HAP-1 (cell line): Measurements from ENCODE around the gene SLFN11.
"Not testable (repeated sequence)": the region's sequence is repeated elsewhere in the genome, so short reads cannot be mapped to it uniquely, and the experiment has no call there.

Source experiments
- DNase-seq, 2 experiments: peaks; one replicate each; pipeline ENCODE4 v3.0.0-alpha.2; 2016 to 2020; ENCODE audit warnings: low spot score in 2 of 2
- H3K27me3 ChIP-seq: fragments of 250-450 bp; sonication (Bioruptor Pico); 2 replicates; pipeline ENCODE4 v1.5.1; 2020; ENCODE audit warnings: low read depth, mild to moderate bottlenecking, moderate library complexity
- H3K36me3 ChIP-seq: fragments of 250-450 bp; sonication (Bioruptor Pico); replicated peaks from 2 replicates; pipeline ENCODE4 v1.5.1; 2020; ENCODE audit warnings: mild to moderate bottlenecking
- H3K4me1 ChIP-seq: fragments of 250-450 bp; sonication (Bioruptor Pico); 2 replicates; pipeline ENCODE4 v1.5.1; 2020; ENCODE audit warnings: mild to moderate bottlenecking
- H3K4me3 ChIP-seq: fragments of 250-450 bp; sonication (Bioruptor Pico); 2 replicates; pipeline ENCODE4 v1.5.1; 2020; ENCODE audit warnings: mild to moderate bottlenecking, moderate library complexity
- H3K9me3 ChIP-seq: fragments of 250-450 bp; sonication (Bioruptor Pico); 2 replicates; pipeline ENCODE4 v1.5.1; 2020; ENCODE audit warnings: mild to moderate bottlenecking, moderate library complexity
- in situ Hi-C: fragments of 300-500 bp; cut with MboI; formaldehyde crosslinking; loops from 3 replicates; pipeline ENCODE4 v1.14.3; 2020; ENCODE audit warnings: low sequenced_read_pairs, inconsistent platforms, mixed read lengths

The SLFN11 gene

GRCh38 chr17:35342276-35342675, 31.1 kb downstream of the SLFN11 start:
- Histone ChIP-seq H3K27me3 (no peaks in the 10 kb centered on the region), H3K4me3 (no peak overlapping the region), H3K9me3 (no peaks in the 10 kb centered on the region; the same call in 1 of the 2 replicates), H3K36me3 (no peaks in the 10 kb centered on the region), H3K4me1 (no peaks in the 10 kb centered on the region)
- in situ Hi-C loops: no loop called here
- no peak for DNase-seq

DNA sequence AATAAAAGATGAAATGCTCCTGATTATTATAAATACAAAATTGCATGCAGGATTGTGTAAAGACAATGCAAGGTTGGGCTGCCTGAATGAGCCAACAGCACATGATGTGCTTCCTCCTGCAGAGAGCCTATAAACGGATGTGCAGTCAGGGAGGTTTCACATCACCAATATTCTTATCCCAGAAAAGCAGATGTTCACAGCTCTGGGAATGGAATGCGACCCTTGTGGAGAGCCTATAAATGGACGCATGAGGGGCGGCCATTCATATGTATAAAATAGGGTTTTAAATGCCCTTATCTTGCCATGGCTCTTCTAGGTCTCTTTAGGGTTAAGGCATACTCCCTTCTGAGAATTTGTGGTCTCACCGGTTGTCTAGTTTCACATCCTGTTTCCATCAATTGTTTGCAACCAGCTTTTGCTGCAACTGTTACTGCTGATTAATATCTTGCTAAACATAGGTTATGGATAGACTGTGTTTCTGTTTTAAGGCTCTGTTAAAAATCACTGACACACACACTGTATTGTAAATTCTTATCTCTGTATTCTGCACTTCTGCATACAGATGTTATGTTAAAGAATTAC, 31.9 kb downstream of the SLFN11 start:
- H3K4me1 ChIP-seq: no peaks in the 10 kb centered on the region
- H3K27me3 ChIP-seq: no peaks in the 10 kb centered on the region
- no peak overlapping the region for H3K4me3 ChIP-seq
- no peak for DNase-seq
- no peaks in the 10 kb centered on the region; the same call in 1 of the 2 replicates for H3K9me3 ChIP-seq
- in situ Hi-C loops: no loop called here
- no peaks in the 10 kb centered on the region for H3K36me3 ChIP-seq

DNA sequence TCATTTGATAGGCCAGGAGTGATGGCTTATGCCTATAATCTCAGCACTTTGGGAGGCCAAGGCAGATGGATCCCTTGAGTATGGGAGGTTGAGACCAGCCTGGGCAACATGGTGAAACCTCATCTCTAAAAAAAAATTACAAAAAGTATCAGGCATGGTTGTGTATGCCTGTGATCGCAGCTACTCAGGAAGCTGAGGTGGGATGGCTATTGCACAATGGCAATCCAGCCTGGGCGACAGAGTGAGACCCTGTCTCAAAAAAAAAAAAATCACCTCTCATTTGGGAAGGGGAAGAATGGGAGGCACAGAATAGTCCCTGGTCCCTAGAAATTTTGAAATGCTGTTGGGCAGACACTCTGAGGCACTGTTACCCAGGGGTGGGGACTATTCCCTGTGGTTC, 35.2 kb downstream of the SLFN11 start:
- DNase-seq: no peak
- no peaks in the 10 kb centered on the region for H3K36me3 ChIP-seq
- in situ Hi-C loops: no loop called here
- peaks cover 3% of the 10 kb centered on the region; the same call in 1 of the 2 replicates for H3K4me1 ChIP-seq
- no peaks in the 10 kb centered on the region; the same call in 1 of the 2 replicates for H3K9me3 ChIP-seq
- peaks cover 10% of the 10 kb centered on the region; the same call in 1 of the 2 replicates for H3K27me3 ChIP-seq
- no peak overlapping the region for H3K4me3 ChIP-seq

- in situ Hi-C loops: no loop called here
- no peak for DNase-seq
- no peak overlapping the region for H3K4me3 ChIP-seq
- H3K27me3 ChIP-seq: peaks cover 10% of the 10 kb centered on the region; the same call in 1 of the 2 replicates
- no peaks in the 10 kb centered on the region for H3K36me3 ChIP-seq
- H3K4me1 ChIP-seq: peaks cover 3% of the 10 kb centered on the region; the same call in 1 of the 2 replicates
- H3K9me3 ChIP-seq: no peaks in the 10 kb centered on the region; the same call in 1 of the 2 replicates
Observed at GRCh38 chr17:35337364-35337763, 36.1 kb downstream of the SLFN11 start.

DNA sequence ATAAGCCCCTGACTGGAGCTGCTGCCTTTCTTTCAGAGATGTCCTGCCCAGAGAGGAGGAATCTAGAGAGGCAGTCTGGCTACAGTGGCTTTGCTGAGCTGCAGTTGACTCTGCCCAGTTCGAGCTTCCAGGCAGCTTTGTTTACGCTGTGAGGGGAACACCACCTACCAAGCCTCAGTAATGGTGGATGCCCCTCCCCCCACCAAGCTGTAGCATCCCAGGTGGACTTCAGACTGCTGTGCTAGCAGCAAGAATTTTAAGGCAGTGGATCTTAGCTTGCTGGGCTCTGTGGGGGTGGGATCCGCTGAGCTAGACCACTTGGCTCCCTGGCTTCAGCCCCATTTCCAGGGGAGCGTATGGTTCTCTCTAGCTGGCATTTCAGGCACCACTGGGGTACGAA, 39.8 kb downstream of the SLFN11 start:
- in situ Hi-C loops, H3K27me3 ChIP-seq: not testable (repeated sequence)

DNA sequence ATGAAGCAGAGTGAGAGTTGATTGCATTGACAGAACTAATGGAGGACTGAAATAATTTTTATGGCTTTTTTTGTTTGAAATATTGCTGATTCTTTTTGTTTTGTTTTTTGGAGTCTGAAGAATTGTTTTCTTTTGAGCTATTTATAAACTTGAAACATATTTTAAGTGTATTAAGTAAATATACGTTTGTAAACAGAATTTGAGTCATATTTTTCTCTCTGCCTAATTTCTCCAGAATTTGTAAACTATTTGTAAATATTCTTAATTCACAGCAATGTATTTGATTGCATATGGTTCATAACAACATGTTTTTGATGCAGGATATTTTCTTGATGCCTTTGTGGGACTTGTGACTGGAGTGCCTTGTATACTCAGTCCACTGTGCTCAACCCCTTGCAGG, 50.7 kb downstream of the SLFN11 start:
- no peaks in the 10 kb centered on the region for H3K9me3 ChIP-seq
- in situ Hi-C loops: no loop called here
- H3K36me3 ChIP-seq: no peaks in the 10 kb centered on the region
- no peaks in the 10 kb centered on the region for H3K27me3 ChIP-seq
- DNase-seq: no peak
- H3K4me3 ChIP-seq: no peak overlapping the region
- no peaks in the 10 kb centered on the region for H3K4me1 ChIP-seq

More for the DNA sequence above, 39.8 kb downstream of the SLFN11 start:
- H3K9me3 ChIP-seq, H3K4me3 ChIP-seq, H3K4me1 ChIP-seq, DNase-seq, H3K36me3 ChIP-seq: not testable (repeated sequence)

DNA sequence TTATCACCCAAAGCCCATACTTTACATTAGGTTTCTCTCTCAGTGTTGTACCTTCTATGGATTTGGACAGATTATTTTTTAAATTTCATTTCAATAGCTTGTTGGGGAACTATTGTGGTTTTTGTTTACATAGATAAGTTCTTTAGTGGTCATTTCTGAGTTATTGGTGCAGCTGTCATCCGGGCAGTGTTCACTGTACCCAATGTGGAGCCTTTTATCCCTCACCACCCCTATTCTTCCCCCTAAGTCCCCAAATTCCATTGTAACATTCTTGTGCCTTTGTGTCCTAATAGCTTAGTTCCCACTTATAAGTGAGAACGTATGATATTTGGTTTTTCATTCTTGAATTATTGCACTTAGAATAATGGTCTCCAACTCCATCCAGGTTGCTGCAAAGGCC, 57.5 kb downstream of the SLFN11 start:
- no peak for DNase-seq

DNA sequence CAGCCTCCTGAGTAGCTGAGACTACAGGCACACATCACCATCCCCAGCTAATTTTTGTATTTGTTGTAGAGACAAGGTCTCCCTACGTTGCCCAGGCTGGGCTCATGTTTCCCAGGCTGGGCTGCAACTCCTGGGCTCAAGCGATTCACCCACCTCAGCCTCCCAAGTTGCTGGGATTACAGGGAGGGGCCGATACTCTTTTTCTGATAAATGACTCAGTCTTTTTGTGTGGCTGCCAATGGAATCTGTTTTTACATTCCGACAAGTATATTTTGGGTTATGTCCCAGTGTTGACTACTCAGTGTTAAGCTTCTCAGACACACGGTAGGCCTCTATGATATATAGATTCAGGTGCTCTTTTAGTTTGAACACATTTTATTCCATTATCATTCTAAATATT, 58.1 kb downstream of the SLFN11 start:
- in situ Hi-C loops: loop anchor here (10.0 kb wide), 1 partner anchor 60 kb away; no protein-coding TSS in a partner anchor
- no peaks in the 10 kb centered on the region for H3K36me3 ChIP-seq
- no peaks in the 10 kb centered on the region for H3K4me1 ChIP-seq
- no peaks in the 10 kb centered on the region for H3K27me3 ChIP-seq
- DNase-seq: no peak
- no peak overlapping the region for H3K4me3 ChIP-seq
- H3K9me3 ChIP-seq: no peaks in the 10 kb centered on the region

More for the DNA sequence above, 57.5 kb downstream of the SLFN11 start:
- Histone ChIP-seq H3K9me3 (no peaks in the 10 kb centered on the region), H3K4me3 (no peak overlapping the region), H3K36me3 (no peaks in the 10 kb centered on the region), H3K27me3 (no peaks in the 10 kb centered on the region), H3K4me1 (no peaks in the 10 kb centered on the region)
- in situ Hi-C loops: loop anchor here (10.0 kb wide), 1 partner anchor 61 kb away; no protein-coding TSS in a partner anchor

GRCh38 chr17:35314415-35315216, 58.8 kb downstream of the SLFN11 start:
- Histone ChIP-seq H3K36me3 (no peaks in the 10 kb centered on the region), H3K9me3 (no peaks in the 10 kb centered on the region), H3K27me3 (no peaks in the 10 kb centered on the region), H3K4me1 (no peaks in the 10 kb centered on the region), H3K4me3 (no peak overlapping the region)
- DNase-seq: no peak
- in situ Hi-C loops: loop anchor here (5.0 to 10.0 kb wide), 2 partner anchors 60 to 223 kb away; partner anchors contain the start of gene SLFN12L

- Histone ChIP-seq H3K4me3 (no peak overlapping the region), H3K9me3 (no peaks in the 10 kb centered on the region; the same call in 1 of the 2 replicates), H3K4me1 (no peaks in the 10 kb centered on the region), H3K27me3 (no peaks in the 10 kb centered on the region), H3K36me3 (no peaks in the 10 kb centered on the region)
- in situ Hi-C loops: loop anchor here (5.0 to 10.0 kb wide), 2 partner anchors 59 to 223 kb away; partner anchors contain the start of gene SLFN12L
- DNase-seq: no peak
Observed at GRCh38 chr17:35313875-35314409, 59.5 kb downstream of the SLFN11 start.

DNA sequence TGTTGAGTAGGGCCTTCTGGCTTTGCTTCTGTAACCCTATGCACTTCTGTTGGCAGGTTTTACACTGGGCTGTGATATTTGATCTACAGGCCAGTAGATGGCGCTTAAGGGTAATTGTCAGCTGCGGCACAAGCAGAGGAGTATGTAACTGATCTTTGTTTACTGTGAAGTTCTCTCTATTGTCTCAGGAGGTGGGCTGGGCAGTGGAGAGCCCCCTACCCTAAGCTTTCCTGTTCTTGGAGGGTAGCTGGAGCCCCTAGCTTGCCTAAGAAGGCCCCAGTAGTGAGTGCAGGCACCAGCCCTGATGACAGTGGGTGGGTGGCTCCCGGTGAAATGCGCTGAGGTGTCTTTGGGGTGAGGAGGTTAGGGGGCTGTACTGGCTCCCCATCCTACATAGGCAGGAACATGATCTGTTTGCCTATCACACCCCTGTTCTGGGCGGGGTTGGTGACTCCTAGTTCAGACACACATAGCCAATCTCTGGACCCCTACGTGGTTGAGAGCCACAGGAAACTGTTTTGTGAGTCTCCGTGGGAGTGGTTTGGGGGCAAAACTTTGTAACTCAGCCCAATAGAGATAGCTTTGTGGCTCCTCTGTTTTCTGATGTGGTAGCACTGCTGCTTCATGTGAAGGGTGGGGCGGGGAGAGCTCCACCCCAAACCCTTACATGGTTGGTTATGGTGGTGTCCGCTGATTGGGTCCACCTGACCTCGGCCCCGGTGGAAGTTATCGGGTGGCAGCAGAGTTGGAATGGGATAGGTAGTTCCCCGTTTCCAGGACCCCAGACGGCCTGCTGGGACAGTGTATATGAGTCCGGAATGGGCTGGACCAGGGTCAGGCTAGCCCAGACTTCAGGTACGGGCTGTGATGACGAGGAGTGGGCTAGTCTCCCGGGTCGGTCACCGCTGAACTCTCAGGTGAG, 60.4 kb downstream of the SLFN11 start:
- no peaks in the 10 kb centered on the region; the same call in 1 of the 2 replicates for H3K9me3 ChIP-seq
- H3K27me3 ChIP-seq: no peaks in the 10 kb centered on the region
- no peaks in the 10 kb centered on the region for H3K4me1 ChIP-seq
- in situ Hi-C loops: loop anchor here (5.0 to 10.0 kb wide), 2 partner anchors 58 to 224 kb away; partner anchors contain the start of gene SLFN12L
- no peak overlapping the region for H3K4me3 ChIP-seq
- no peaks in the 10 kb centered on the region for H3K36me3 ChIP-seq
- DNase-seq: peak; percentile 54 to 59

DNA sequence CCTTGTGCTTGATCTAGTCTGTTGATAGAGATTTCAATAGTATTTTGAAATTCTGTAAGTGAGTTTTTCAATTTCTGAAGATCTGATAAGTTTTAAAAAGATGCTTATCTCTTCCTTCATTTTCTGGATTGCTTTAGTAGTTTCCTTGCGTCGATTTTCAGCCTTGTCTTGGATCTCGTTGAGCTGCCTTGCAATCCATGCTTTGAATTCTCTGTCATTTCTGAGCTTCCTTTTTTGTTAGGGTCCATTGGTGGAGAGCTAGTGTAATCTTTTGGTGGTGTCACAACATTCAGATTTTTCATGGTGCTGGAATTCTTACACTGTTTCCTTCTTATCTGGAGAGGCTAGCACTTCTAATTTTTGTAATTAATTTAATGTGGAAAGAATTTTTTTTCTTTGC, 61.1 kb downstream of the SLFN11 start:
- no peak for DNase-seq
- Histone ChIP-seq H3K9me3 (no peaks in the 10 kb centered on the region; the same call in 1 of the 2 replicates), H3K27me3 (no peaks in the 10 kb centered on the region), H3K4me3 (no peak overlapping the region), H3K4me1 (no peaks in the 10 kb centered on the region), H3K36me3 (no peaks in the 10 kb centered on the region)
- in situ Hi-C loops: loop anchor here (5.0 to 10.0 kb wide), 2 partner anchors 58 to 225 kb away; partner anchors contain the start of gene SLFN12L

- H3K36me3 ChIP-seq, in situ Hi-C loops, H3K9me3 ChIP-seq, H3K27me3 ChIP-seq, H3K4me3 ChIP-seq, H3K4me1 ChIP-seq, DNase-seq: not testable (repeated sequence)
Observed at GRCh38 chr17:35309345-35309744, 64.1 kb downstream of the SLFN11 start.
